Astrocyte (in vitro differentiated cells and primary cell): ENCODE results near the gene REEP6. TPM values are rescaled to one million over a fixed set of nuclear protein-coding genes. Genes with fewer than 3 reads are reported as not detected.

Source experiments
- DNase-seq: peaks from one replicate; pipeline ENCODE4 v3.0.0-alpha.2; 2010; ENCODE audit warnings: low read depth
- FAIRE-seq: peaks from 2 replicates; lab custom pipeline; 2011; peaks lifted over from hg19 to GRCh38; lab: Jason Lieb, UNC
- H2AFZ ChIP-seq: 2 replicates; pipeline ENCODE4 v1.6.0; 2012; ENCODE audit warnings: low read depth, low read length, inconsistent platforms
- H3K27ac ChIP-seq: 2 replicates; pipeline ENCODE4 v1.5.1; 2011; ENCODE audit warnings: low read depth, low read length, inconsistent platforms
- H3K27me3 ChIP-seq: 2 replicates; pipeline ENCODE4 v1.6.0; 2011; ENCODE audit warnings: low read length, inconsistent platforms; ENCODE audit not compliant: insufficient read depth
- H3K36me3 ChIP-seq: 2 replicates; pipeline ENCODE4 v1.5.1; 2011; ENCODE audit warnings: low read length, inconsistent platforms; ENCODE audit not compliant: insufficient read depth
- H3K4me1 ChIP-seq: 2 replicates; pipeline ENCODE4 v1.5.1; 2011; ENCODE audit warnings: low read length, inconsistent platforms; ENCODE audit not compliant: insufficient read depth
- H3K4me2 ChIP-seq: 2 replicates; pipeline ENCODE4 v1.6.0; 2012; ENCODE audit warnings: low read length, inconsistent platforms
- H3K4me3 ChIP-seq: 2 replicates; pipeline ENCODE4 v1.5.1; 2011; ENCODE audit warnings: low read depth, mild to moderate bottlenecking, low read length, inconsistent platforms; ENCODE audit not compliant: insufficient read depth
- H3K79me2 ChIP-seq: 2 replicates; pipeline ENCODE4 v1.6.0; 2012; ENCODE audit warnings: mild to moderate bottlenecking, low read length, inconsistent platforms; ENCODE audit not compliant: insufficient read depth
- H3K9ac ChIP-seq: 2 replicates; pipeline ENCODE4 v1.6.0; 2012; ENCODE audit warnings: mild to moderate bottlenecking, low read length, inconsistent platforms
- H3K9me3 ChIP-seq: 2 replicates; pipeline ENCODE4 v1.5.1; 2012; ENCODE audit warnings: low read depth, mild to moderate bottlenecking, low read length, inconsistent platforms; ENCODE audit not compliant: insufficient read depth
- H4K20me1 ChIP-seq: 2 replicates; pipeline ENCODE4 v1.6.0; 2012; ENCODE audit warnings: low read length, inconsistent platforms; ENCODE audit not compliant: insufficient read depth
- H3K27ac Mint-ChIP-seq: one replicate; pipeline ENCODE4 v1.8.0; 2021; ENCODE audit warnings: mild to moderate bottlenecking, mixed read lengths; ENCODE audit not compliant: unreplicated experiment
- H3K27me3 Mint-ChIP-seq: one replicate; pipeline ENCODE4 v1.8.0; 2021; ENCODE audit warnings: low read depth, mixed read lengths; ENCODE audit not compliant: unreplicated experiment
- H3K36me3 Mint-ChIP-seq: one replicate; pipeline ENCODE4 v1.8.0; 2021; ENCODE audit warnings: low read depth, mixed read lengths; ENCODE audit not compliant: unreplicated experiment
- H3K4me1 Mint-ChIP-seq: one replicate; pipeline ENCODE4 v1.8.0; 2021; ENCODE audit warnings: low read depth, mixed read lengths; ENCODE audit not compliant: unreplicated experiment
- H3K4me3 Mint-ChIP-seq: one replicate; pipeline ENCODE4 v1.8.0; 2021; ENCODE audit warnings: mild to moderate bottlenecking, moderate library complexity, mixed read lengths; ENCODE audit not compliant: unreplicated experiment
- H3K9me3 Mint-ChIP-seq: one replicate; pipeline ENCODE4 v1.8.0; 2021; ENCODE audit warnings: mild to moderate bottlenecking, mixed read lengths; ENCODE audit not compliant: unreplicated experiment
- EZH2 ChIP-seq: IDR thresholded peaks from 2 replicates; pipeline ENCODE4 v1.6.1; 2012; ENCODE audit warnings: mild to moderate bottlenecking, low read length, inconsistent platforms; ENCODE audit not compliant: insufficient read depth
- total RNA-seq: library from RNA; stranded (reverse); gene quantifications from 2 replicates; pipeline ENCODE4 v1.2.1, GENCODE V29; 2021
- TF ChIP-seq, protein P1 (sequence below): IDR thresholded peaks from 2 replicates; pipeline ENCODE4 v1.5.1; 2011; ENCODE audit warnings: low read depth, mild to moderate bottlenecking, inconsistent platforms, low read length, moderate library complexity; ENCODE audit not compliant: insufficient read depth

REEP6 gene
- total RNA-seq, 1 donor from 2014 or later: 5.7 TPM

DNA sequence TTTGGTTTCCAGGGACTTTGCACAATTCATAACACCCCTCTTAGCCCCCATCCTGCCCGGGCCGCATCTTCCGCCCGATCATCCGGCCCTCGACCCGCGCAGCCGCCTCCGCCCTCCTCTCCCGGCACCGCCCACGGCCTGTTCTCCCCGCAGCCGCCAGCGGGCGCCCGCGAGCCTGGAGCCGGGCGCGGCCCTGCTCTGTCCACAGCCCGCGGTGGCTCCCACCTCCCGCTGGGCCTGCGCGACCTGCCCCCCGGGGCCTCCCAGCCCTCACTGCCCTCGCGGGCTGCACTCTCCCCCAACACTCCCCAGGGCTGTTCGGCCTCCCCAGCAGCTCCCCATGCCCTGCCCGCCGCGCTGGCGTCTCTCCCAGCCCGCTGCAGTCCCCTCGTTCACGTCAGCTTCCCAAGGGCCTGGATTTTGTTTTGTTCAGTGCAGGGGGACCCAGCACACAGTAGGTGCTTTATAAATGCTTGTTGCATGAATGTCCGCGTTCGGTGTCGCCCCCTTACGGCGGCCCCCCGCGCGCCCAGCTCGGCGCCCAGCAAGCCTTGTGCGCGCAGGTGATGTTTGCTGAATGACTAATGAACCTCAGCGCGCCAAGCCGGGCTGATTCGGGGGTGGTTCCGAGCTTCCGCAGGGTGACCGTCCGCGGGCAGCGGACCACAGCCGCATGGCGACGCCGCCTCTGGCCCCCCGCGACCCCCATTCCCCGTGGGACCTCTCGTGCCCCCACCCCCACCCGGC lies 45.6 kb upstream of the REEP6 start:
- no peak overlapping the region for H3K27ac ChIP-seq
- DNase-seq (no peak), FAIRE-seq (no peak)
- H3K9ac ChIP-seq: peak overlapping the region; percentile 20
- peaks cover 8% of the 10 kb centered on the region for H3K4me1 ChIP-seq
- Mint-ChIP-seq H3K4me1 (peaks cover 10% of the 10 kb centered on the region), H3K36me3 (peaks cover 10% of the 10 kb centered on the region), H3K27me3 (peaks cover 22% of the 10 kb centered on the region), H3K4me3 (peak overlapping the region; percentile 62), H3K9me3 (no peaks in the 10 kb centered on the region), H3K27ac (peak overlapping the region; percentile 34)
- peaks cover 20% of the 10 kb centered on the region for H3K79me2 ChIP-seq
- peak overlapping the region; percentile 78 for H3K4me2 ChIP-seq
- H3K27me3 ChIP-seq: peaks cover 18% of the 10 kb centered on the region
- no peak overlapping the region for H2AFZ ChIP-seq
- peaks cover 20% of the 10 kb centered on the region for H3K36me3 ChIP-seq
- no peak for TF ChIP-seq EZH2
- TF ChIP-seq, protein P1, sequence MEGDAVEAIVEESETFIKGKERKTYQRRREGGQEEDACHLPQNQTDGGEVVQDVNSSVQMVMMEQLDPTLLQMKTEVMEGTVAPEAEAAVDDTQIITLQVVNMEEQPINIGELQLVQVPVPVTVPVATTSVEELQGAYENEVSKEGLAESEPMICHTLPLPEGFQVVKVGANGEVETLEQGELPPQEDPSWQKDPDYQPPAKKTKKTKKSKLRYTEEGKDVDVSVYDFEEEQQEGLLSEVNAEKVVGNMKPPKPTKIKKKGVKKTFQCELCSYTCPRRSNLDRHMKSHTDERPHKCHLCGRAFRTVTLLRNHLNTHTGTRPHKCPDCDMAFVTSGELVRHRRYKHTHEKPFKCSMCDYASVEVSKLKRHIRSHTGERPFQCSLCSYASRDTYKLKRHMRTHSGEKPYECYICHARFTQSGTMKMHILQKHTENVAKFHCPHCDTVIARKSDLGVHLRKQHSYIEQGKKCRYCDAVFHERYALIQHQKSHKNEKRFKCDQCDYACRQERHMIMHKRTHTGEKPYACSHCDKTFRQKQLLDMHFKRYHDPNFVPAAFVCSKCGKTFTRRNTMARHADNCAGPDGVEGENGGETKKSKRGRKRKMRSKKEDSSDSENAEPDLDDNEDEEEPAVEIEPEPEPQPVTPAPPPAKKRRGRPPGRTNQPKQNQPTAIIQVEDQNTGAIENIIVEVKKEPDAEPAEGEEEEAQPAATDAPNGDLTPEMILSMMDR: peak; percentile 40
- H3K9me3 ChIP-seq: no peaks in the 10 kb centered on the region
- H3K4me3 ChIP-seq: peak overlapping the region; percentile 32
- peaks cover 64% of the 10 kb centered on the region for H4K20me1 ChIP-seq

DNA sequence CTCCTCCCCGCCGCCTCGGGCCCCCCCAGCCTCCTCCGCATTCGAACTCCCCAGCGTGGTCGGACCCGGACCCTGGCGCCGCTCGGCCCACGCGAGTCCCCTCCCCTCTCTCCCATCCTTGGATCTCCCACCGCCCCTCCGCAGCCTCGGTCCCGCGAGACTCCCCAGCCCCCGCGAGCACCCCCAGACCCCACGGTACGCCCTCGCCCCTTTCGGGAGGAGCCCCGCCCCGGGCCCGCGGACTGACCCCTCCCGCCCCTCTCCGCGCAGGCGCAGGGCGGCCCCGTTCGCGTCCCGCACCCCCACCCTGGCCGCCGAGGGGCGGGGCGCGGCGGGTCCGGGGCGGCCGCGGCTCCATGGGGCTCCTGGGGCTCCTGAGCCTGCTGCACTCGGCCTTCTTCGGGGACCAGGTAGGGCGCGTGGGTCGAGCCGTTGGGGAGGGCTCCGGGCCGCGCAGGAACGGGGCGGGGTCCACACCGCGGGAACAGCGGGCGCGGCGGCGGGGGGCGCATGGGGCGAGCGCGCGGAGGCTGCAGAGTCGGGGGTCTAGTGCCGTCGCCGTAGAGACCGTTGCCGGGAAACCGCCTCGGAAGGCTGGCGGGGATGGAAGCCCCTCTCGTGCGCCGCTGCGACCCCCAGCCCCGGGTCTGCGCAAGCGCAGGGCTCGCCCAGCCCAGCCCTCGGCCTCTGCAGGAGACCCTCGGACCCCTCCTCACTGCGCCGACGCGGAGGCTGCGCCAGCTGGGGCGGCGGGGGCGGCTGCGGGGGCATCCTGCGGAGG lies 44.9 kb upstream of the REEP6 start:
- no peak overlapping the region for H3K27ac Mint-ChIP-seq
- no peak overlapping the region for H3K4me3 Mint-ChIP-seq
- peak overlapping the region; percentile 78 for H3K4me2 ChIP-seq
- H3K9me3 Mint-ChIP-seq: no peaks in the 10 kb centered on the region
- DNase-seq: no peak
- H3K4me1 Mint-ChIP-seq: peaks cover 6% of the 10 kb centered on the region
- FAIRE-seq: no peak
- H2AFZ ChIP-seq: no peak overlapping the region
- no peak overlapping the region for H3K9ac ChIP-seq
- no peak for TF ChIP-seq EZH2
- TF ChIP-seq, protein P1: no peak
- no peaks in the 10 kb centered on the region for H3K9me3 ChIP-seq
- H3K36me3 ChIP-seq: peaks cover 12% of the 10 kb centered on the region
- peaks cover 6% of the 10 kb centered on the region for H3K4me1 ChIP-seq
- H3K27ac ChIP-seq: no peak overlapping the region
- peaks cover 12% of the 10 kb centered on the region for H3K79me2 ChIP-seq
- peaks cover 25% of the 10 kb centered on the region for H3K27me3 ChIP-seq
- H3K27me3 Mint-ChIP-seq: peaks cover 30% of the 10 kb centered on the region
- peaks cover 64% of the 10 kb centered on the region for H4K20me1 ChIP-seq
- no peak overlapping the region for H3K4me3 ChIP-seq
- peaks cover 12% of the 10 kb centered on the region for H3K36me3 Mint-ChIP-seq
